Measurements from ENCODE around the gene SRSF12. TPM values are rescaled to one million over a fixed set of nuclear protein-coding genes. Genes with fewer than 3 reads are reported as not detected.
A peak's percentile ranks its signal among the peaks of the same experiment; 100 is the strongest.

The SRSF12 gene
- total and polyA plus RNA-seq, 7 donors = 0.36 to 3.6 (median 1.1) TPM; not detected in 2

- peaks cover 0 to 8% (median 3%) of the 10 kb centered on the region in 4 donors for H3K4me1 ChIP-seq
- intact Hi-C loops (cut with DNase I) = loop anchor here (2.0 to 5.0 kb wide), 3 partner anchors 120 to 250 kb away; partner anchors contain the start of gene UBE2J1
- no peak overlapping the region for H3K4me3 ChIP-seq
- H3K27ac ChIP-seq = peak overlapping the region in 1 of 4 donors; percentile 28
- H3K27me3 ChIP-seq = no peaks in the 10 kb centered on the region
- no peak for DNase-seq
- peak in 3 of 4 experiments; percentile 20 to 56 (median 34) for TF ChIP-seq CTCF (IDR thresholded peaks at IDR 0.05)
- TF ChIP-seq POLR2A (IDR thresholded peaks at IDR 0.05) = no peak
- no peaks in the 10 kb centered on the region for H3K36me3 ChIP-seq
- H3K9me3 ChIP-seq = no peaks in the 10 kb centered on the region
Measured at GRCh38 chr6:89122625-89123024, 4.8 kb upstream of the SRSF12 start.

DNA sequence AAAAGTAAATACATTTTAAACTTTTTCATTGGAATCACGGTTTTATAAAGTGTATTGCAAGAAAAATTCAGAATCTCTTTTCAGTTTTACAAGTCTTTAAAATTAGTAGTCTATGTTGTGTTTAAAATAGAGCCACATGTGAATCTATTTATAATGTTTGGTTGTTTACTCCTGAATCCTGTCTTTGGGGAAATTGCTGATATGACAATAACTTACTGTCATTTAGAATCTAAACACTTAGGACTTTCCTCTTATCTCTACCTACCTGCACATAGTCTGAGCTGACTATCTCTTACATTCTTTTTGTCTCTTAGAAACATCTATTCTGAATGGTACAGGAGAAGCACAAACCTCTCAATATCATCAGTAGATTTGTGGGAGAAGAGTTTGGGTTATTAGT lies 4.1 kb upstream of the SRSF12 start:
- TF ChIP-seq EP300 (IDR thresholded peaks at IDR 0.05) (no peak), POLR2AphosphoS5 (IDR thresholded peaks at IDR 0.05) (no peak), POLR2A (IDR thresholded peaks at IDR 0.05) (no peak), CTCF (IDR thresholded peaks at IDR 0.05) (no peak)
- DNase-seq = no peak
- Histone ChIP-seq H3K36me3 (no peaks in the 10 kb centered on the region), H3K4me1 (peaks cover 0 to 13% (median 5%) of the 10 kb centered on the region in 4 donors), H3K27ac (peak overlapping the region in 1 of 4 donors; percentile 28), H3K27me3 (no peaks in the 10 kb centered on the region), H3K9me3 (no peaks in the 10 kb centered on the region), H3K4me3 (no peak overlapping the region)
- WGBS, 2 donors = 44 to 75% methylated on average over 1 of the region's 1 CpG
- intact Hi-C loops (cut with DNase I) = loop anchor here (2.0 to 5.0 kb wide), 3 partner anchors 121 to 250 kb away; partner anchors contain the start of gene UBE2J1

GRCh38 chr6:89120371-89120770 lies 2.5 kb upstream of the SRSF12 start:
- 66 to 86% methylated on average over 4 of the region's 4 CpGs for WGBS, 2 donors

DNA sequence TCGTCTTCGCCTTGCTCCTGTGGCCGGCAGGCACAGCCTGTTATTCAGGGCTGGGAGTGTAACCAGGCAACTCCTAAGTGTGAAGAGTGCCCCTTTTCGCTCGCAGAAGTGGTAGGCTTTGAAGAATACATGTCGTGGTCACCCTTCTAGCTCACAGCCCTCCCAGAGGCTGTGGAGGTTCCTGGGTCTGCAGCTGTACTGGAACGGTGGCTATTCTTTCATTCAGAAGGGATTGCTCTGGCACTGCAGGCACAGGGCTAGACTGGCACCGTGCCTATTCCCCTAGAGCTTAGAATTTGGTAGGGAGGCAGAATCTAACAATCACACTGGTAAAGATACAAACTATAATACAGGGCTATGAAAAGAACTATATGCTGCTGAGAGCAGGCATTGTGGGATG lies 1.1 kb upstream of the SRSF12 start:
- H3K4me3 ChIP-seq = no peak overlapping the region
- H3K27ac ChIP-seq = peak overlapping the region in 3 of 4 donors; percentile 4 to 80 (median 68)
- DNase-seq = no peak
- no peaks in the 10 kb centered on the region for H3K27me3 ChIP-seq
- no peak for TF ChIP-seq POLR2AphosphoS5 (IDR thresholded peaks at IDR 0.05)
- TF ChIP-seq POLR2A (IDR thresholded peaks at IDR 0.05) = no peak
- no peak for TF ChIP-seq CTCF (IDR thresholded peaks at IDR 0.05)
- no peak for TF ChIP-seq EP300 (IDR thresholded peaks at IDR 0.05)
- intact Hi-C loops (cut with DNase I) = loop anchor here (5.0 kb wide), 2 partner anchors 43 to 137 kb away; no protein-coding TSS in a partner anchor
- no peaks in the 10 kb centered on the region for H3K9me3 ChIP-seq
- 88 to 89% methylated on average over 8 of the region's 8 CpGs for WGBS, 2 donors
- H3K4me1 ChIP-seq = peaks cover 0 to 19% (median 9%) of the 10 kb centered on the region in 4 donors
- no peaks in the 10 kb centered on the region for H3K36me3 ChIP-seq

More at GRCh38 chr6:89120371-89120770, 2.5 kb upstream of the SRSF12 start:
- Histone ChIP-seq H3K4me3 (no peak overlapping the region), H3K36me3 (no peaks in the 10 kb centered on the region), H3K9me3 (no peaks in the 10 kb centered on the region), H3K4me1 (peaks cover 0 to 19% (median 9%) of the 10 kb centered on the region in 4 donors), H3K27me3 (no peaks in the 10 kb centered on the region), H3K27ac (no peak overlapping the region)
- intact Hi-C loops (cut with DNase I) = loop anchor here (5.0 kb wide), 2 partner anchors 232 to 252 kb away; partner anchors contain the start of gene UBE2J1
- TF ChIP-seq POLR2A (IDR thresholded peaks at IDR 0.05) = no peak
- no peak for TF ChIP-seq POLR2AphosphoS5 (IDR thresholded peaks at IDR 0.05)
- no peak for TF ChIP-seq EP300 (IDR thresholded peaks at IDR 0.05)
- no peak for TF ChIP-seq CTCF (IDR thresholded peaks at IDR 0.05)
- no peak for DNase-seq

- intact Hi-C loops (cut with DNase I) = loop anchor here (2.0 to 5.0 kb wide), 3 partner anchors 34 to 134 kb away; no protein-coding TSS in a partner anchor
- H3K4me3 ChIP-seq = peak overlapping the region in 3 of 4 donors; percentile 73 to 79 (median 78)
- no peak for DNase-seq
- no peaks in the 10 kb centered on the region for H3K36me3 ChIP-seq
- H3K27ac ChIP-seq = no peak overlapping the region
- 52 to 66% methylated on average over 6 of the region's 6 CpGs for WGBS, 2 donors
- H3K4me1 ChIP-seq = peaks cover 0 to 19% (median 9%) of the 10 kb centered on the region in 4 donors
- no peaks in the 10 kb centered on the region for H3K27me3 ChIP-seq
- TF ChIP-seq CTCF (IDR thresholded peaks at IDR 0.05) = no peak
- no peak for TF ChIP-seq POLR2A (IDR thresholded peaks at IDR 0.05)
- no peak for TF ChIP-seq POLR2AphosphoS5 (IDR thresholded peaks at IDR 0.05)
- TF ChIP-seq EP300 (IDR thresholded peaks at IDR 0.05) = no peak
- H3K9me3 ChIP-seq = no peaks in the 10 kb centered on the region
Measured at GRCh38 chr6:89116702-89117101, 1.2 kb downstream of the SRSF12 start.

Measured in sigmoid colon (tissue), 7 donors.